ENCODE results near the gene KLHDC8A. TPM values are rescaled to one million over a fixed set of nuclear protein-coding genes. Genes with fewer than 3 reads are reported as not detected.

The KLHDC8A gene
- total and polyA plus RNA-seq, 2 of the 13 experiments (the other 11 are each of a cell fraction or from before 2014, with no cell fraction given) = not detected

- TF ChIP-seq SOX13 (IDR thresholded peaks at IDR 0.05) (no peak), SOX13 (CRISPR knock-in tag; conservative IDR thresholded peaks at IDR 0.05 in 1 of 2, IDR thresholded peaks at IDR 0.05 in 1 of 2) (peak in 1 of 2 experiments; percentile 51; a peak in 2 of 4 replicates), HMG20A (CRISPR knock-in tag; IDR thresholded peaks at IDR 0.05; ENCODE audit: borderline replicate concordance) (peak; percentile 41; the same call in 1 of the 2 replicates), NR2F6 (IDR thresholded peaks at IDR 0.05) (no peak), NR2F6 (CRISPR knock-in tag; IDR thresholded peaks at IDR 0.05) (0 out of 2 replicates have a peak, but pooled peaks have one; percentile 26), GABPB1 (CRISPR knock-in tag; IDR thresholded peaks at IDR 0.05) (peak; percentile 11; the same call in 1 of the 2 replicates), PRDM10 (CRISPR knock-in tag; IDR thresholded peaks at IDR 0.05; ENCODE audit: low read depth) (peak; percentile 43; the same call in 1 of the 2 replicates), HOXA3 (CRISPR knock-in tag; IDR thresholded peaks at IDR 0.05) (peak; percentile 33; the same call in 1 of the 2 replicates), ZNF33A (CRISPR knock-in tag; IDR thresholded peaks at IDR 0.05; ENCODE audit: borderline replicate concordance) (no peak), ZEB1 (IDR thresholded peaks at IDR 0.05; ENCODE audit: insufficient replicate concordance, low read depth) (no peak), JUNB (CRISPR knock-in tag; IDR thresholded peaks at IDR 0.05; ENCODE audit: borderline replicate concordance) (no peak), KLF16 (CRISPR knock-in tag; IDR thresholded peaks at IDR 0.05) (no peak), KDM2A (CRISPR knock-in tag; IDR thresholded peaks at IDR 0.05; ENCODE audit: borderline replicate concordance, low read depth) (no peak), ZSCAN21 (CRISPR knock-in tag; IDR thresholded peaks at IDR 0.05; ENCODE audit: borderline replicate concordance) (0 out of 2 replicates have a peak, but pooled peaks have one; percentile 45), LCORL (IDR thresholded peaks at IDR 0.05) (0 out of 2 replicates have a peak, but pooled peaks have one; percentile 55), LCORL (CRISPR knock-in tag; IDR thresholded peaks at IDR 0.05) (peak; percentile 82), SP4 (CRISPR knock-in tag; IDR thresholded peaks at IDR 0.05) (peak; percentile 34; the same call in 1 of the 2 replicates), KAT7 (CRISPR knock-in tag; IDR thresholded peaks at IDR 0.05; ENCODE audit: borderline replicate concordance) (0 out of 2 replicates have a peak, but pooled peaks have one; percentile 29)
- TF ChIP-seq, protein P1, sequence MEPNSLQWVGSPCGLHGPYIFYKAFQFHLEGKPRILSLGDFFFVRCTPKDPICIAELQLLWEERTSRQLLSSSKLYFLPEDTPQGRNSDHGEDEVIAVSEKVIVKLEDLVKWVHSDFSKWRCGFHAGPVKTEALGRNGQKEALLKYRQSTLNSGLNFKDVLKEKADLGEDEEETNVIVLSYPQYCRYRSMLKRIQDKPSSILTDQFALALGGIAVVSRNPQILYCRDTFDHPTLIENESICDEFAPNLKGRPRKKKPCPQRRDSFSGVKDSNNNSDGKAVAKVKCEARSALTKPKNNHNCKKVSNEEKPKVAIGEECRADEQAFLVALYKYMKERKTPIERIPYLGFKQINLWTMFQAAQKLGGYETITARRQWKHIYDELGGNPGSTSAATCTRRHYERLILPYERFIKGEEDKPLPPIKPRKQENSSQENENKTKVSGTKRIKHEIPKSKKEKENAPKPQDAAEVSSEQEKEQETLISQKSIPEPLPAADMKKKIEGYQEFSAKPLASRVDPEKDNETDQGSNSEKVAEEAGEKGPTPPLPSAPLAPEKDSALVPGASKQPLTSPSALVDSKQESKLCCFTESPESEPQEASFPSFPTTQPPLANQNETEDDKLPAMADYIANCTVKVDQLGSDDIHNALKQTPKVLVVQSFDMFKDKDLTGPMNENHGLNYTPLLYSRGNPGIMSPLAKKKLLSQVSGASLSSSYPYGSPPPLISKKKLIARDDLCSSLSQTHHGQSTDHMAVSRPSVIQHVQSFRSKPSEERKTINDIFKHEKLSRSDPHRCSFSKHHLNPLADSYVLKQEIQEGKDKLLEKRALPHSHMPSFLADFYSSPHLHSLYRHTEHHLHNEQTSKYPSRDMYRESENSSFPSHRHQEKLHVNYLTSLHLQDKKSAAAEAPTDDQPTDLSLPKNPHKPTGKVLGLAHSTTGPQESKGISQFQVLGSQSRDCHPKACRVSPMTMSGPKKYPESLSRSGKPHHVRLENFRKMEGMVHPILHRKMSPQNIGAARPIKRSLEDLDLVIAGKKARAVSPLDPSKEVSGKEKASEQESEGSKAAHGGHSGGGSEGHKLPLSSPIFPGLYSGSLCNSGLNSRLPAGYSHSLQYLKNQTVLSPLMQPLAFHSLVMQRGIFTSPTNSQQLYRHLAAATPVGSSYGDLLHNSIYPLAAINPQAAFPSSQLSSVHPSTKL (CRISPR knock-in tag; IDR thresholded peaks at IDR 0.05) = peak; percentile 57
- TF ChIP-seq, protein P2, sequence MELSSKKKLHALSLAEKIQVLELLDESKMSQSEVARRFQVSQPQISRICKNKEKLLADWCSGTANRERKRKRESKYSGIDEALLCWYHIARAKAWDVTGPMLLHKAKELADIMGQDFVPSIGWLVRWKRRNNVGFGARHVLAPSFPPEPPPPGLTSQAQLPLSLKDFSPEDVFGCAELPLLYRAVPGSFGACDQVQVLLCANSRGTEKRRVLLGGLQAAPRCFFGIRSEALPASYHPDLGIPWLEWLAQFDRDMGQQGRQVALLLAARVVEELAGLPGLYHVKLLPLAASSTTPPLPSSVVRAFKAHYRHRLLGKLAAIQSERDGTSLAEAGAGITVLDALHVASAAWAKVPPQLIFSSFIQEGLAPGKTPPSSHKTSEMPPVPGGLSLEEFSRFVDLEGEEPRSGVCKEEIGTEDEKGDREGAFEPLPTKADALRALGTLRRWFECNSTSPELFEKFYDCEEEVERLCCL (CRISPR knock-in tag; IDR thresholded peaks at IDR 0.05; ENCODE audit: borderline replicate concordance) = no peak
- TF ChIP-seq, protein P3, sequence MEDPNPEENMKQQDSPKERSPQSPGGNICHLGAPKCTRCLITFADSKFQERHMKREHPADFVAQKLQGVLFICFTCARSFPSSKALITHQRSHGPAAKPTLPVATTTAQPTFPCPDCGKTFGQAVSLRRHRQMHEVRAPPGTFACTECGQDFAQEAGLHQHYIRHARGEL (CRISPR knock-in tag; IDR thresholded peaks at IDR 0.05) = 0 out of 2 replicates have a peak, but pooled peaks have one; percentile 26
Measured at GRCh38 chr1:205317311-205317917, 39.3 kb downstream of the KLHDC8A start (continued).

Measured in HepG2 (cell line).